Stimulated activated CD8-positive, alpha-beta memory T cell treated with anti-CD3 and anti-CD28 coated beads, Interleukin-12 subunit alpha, Interleukin-12 subunit beta, amount 100 ng/mL, for 1 hour (primary cell): ENCODE data around the gene NEUROG2.
"Not testable (repeated sequence)": the region's sequence is repeated elsewhere in the genome, so short reads cannot be mapped to it uniquely, and the experiment has no call there.

Source experiments
- DNase-seq: peaks from one replicate; pipeline ENCODE4 v3.0.0-alpha.2; 2020; ENCODE audit warnings: low read depth

The NEUROG2 gene

DNA sequence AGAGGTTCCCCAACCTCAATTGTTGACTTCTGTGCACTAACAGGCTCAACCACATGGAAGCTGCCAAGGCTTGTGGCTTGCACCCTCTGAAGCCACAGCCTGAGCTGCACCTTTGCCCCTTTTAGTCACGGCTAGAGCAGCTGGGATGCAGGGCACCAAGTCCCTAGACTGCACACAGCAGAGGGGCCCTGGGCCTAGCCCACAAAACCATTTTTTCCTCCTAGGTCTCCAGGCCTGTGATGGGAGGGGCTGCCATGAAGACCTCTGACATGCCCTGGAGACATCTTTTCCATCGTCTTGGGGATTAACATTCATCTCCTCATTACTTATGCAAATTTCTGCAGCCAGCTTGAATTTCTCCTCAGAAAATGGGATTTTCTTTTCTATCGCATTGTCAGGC lies 25.2 kb downstream of the NEUROG2 start:
- not testable (repeated sequence) for DNase-seq

DNA sequence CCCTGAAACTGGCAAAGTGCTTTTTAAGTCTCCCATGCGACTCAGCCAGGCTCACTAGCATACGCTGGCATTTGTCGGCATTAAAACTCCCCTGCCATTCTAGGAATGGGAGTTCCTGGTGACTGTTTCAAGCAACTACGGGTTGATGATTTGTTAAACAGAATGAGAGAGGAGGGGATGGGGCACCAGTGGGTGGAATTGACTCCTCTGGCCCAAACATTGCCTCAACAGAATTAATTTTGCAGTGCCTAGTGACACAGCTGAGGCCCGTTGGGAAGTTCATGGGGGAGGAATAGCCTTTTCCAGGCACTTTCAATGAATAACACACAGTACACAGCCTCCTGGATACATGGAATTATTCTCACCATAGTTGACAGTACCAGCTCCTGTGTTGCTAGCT lies 30.1 kb downstream of the NEUROG2 start:
- DNase-seq: no peak

DNA sequence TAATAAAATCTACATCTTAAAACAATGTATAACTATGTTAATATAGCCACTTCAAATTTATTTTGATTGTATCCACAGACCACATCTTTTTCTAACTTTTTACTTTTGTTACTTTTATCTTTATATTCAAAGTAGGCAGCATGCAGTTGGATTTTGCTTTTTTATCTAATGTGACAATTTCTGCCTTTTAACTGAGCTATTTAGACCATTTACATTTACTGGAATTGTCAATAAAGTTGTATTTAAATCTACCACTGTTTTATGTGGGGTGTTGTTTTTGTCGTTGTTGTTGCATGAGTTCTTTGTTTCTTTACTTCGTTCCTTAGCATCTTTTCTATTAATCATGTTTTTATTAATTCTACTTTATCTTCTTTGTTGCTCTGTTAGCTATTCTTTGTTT lies 42.0 kb downstream of the NEUROG2 start:
- DNase-seq: no peak

DNA sequence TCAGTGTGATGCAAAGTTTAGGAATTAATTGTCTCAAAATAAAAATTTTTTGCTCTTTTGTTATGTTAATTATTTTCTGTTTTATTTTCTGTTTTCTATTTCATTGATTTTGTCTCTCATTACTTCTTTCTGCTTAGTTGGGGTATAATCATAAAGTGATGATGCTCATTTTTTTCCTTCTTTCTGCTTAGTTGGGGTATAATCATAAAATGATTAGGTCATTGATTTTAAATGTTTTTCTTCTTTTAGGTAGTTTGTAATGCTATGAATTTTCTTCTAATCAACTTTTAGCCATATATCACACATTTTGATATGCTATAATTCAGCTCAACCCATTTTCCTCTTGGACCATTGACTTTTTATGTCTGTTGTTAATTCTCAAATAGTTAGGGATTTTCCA lies 43.7 kb downstream of the NEUROG2 start:
- no peak for DNase-seq
